Erythroblast (primary cell): ENCODE measurements around the gene MPZL2.

ENCODE experiments used
- GATA1 ChIP-seq: IDR thresholded peaks from 2 replicates; pipeline ENCODE4 v1.6.1; 2011; ENCODE audit warnings: low read depth, mild to moderate bottlenecking, control low read depth, low read length, moderate library complexity
- POLR2A ChIP-seq: IDR thresholded peaks from 2 replicates; pipeline ENCODE4 v1.6.1; 2011; ENCODE audit warnings: mild to moderate bottlenecking, low read length

- TF ChIP-seq POLR2A (no peak), GATA1 (no peak)
Observed at GRCh38 chr11:118219732-118220131, 44.4 kb downstream of the MPZL2 start.
